Measurements from ENCODE around the gene CD74.
A peak's percentile ranks its signal among the peaks of the same experiment; 100 is the strongest.

CD74 gene

GRCh38 chr5:150396267-150396666, 16.4 kb downstream of the CD74 start:
- DNase-seq (ENCODE audit: low read depth): no peak

GRCh38 chr5:150395688-150395975, 17.1 kb downstream of the CD74 start:
- DNase-seq (ENCODE audit: low read depth): no peak

GRCh38 chr5:150394912-150395687, 17.6 kb downstream of the CD74 start:
- DNase-seq (ENCODE audit: low read depth): no peak

GRCh38 chr5:150394131-150394530, 18.6 kb downstream of the CD74 start:
- DNase-seq (ENCODE audit: low read depth): no peak

GRCh38 chr5:150393096-150393645, 19.5 kb downstream of the CD74 start:
- DNase-seq (ENCODE audit: low read depth): no peak

- DNase-seq (ENCODE audit: low read depth): no peak
These were observed 20.0 kb downstream of the CD74 start for GRCh38 chr5:150392680-150393079.

GRCh38 chr5:150391986-150392385, 20.7 kb downstream of the CD74 start:
- no peak for DNase-seq (ENCODE audit: low read depth)

GRCh38 chr5:150391064-150391834, 21.5 kb downstream of the CD74 start:
- no peak for DNase-seq (ENCODE audit: low read depth)

GRCh38 chr5:150389531-150390266, 23.0 kb downstream of the CD74 start:
- DNase-seq (ENCODE audit: low read depth): no peak

GRCh38 chr5:150386024-150386855, 26.5 kb downstream of the CD74 start:
- no peak for DNase-seq (ENCODE audit: low read depth)

GRCh38 chr5:150384701-150385100, 28.0 kb downstream of the CD74 start:
- DNase-seq (ENCODE audit: low read depth): no peak

GRCh38 chr5:150377964-150378694, 34.6 kb downstream of the CD74 start:
- DNase-seq (ENCODE audit: low read depth): peak; percentile 91

- DNase-seq (ENCODE audit: low read depth): no peak
These were observed 35.6 kb downstream of the CD74 start for GRCh38 chr5:150376799-150377771.

- no peak for DNase-seq (ENCODE audit: low read depth)
These were observed 38.1 kb downstream of the CD74 start for GRCh38 chr5:150374651-150375050.

GRCh38 chr5:150372639-150373038, 40.1 kb downstream of the CD74 start:
- no peak for DNase-seq (ENCODE audit: low read depth)

- DNase-seq (ENCODE audit: low read depth): no peak
These were observed 44.2 kb downstream of the CD74 start for GRCh38 chr5:150368526-150368925.

- DNase-seq (ENCODE audit: low read depth): no peak
These were observed 48.7 kb downstream of the CD74 start for GRCh38 chr5:150364004-150364403.

- DNase-seq (ENCODE audit: low read depth): no peak
These were observed 49.5 kb downstream of the CD74 start for GRCh38 chr5:150363185-150363584.

GRCh38 chr5:150361301-150361700, 51.4 kb downstream of the CD74 start:
- DNase-seq (ENCODE audit: low read depth): no peak

All from non-pigmented ciliary epithelial cell (primary cell).